ENCODE results near the gene RNF180.

Gene RNF180

DNA sequence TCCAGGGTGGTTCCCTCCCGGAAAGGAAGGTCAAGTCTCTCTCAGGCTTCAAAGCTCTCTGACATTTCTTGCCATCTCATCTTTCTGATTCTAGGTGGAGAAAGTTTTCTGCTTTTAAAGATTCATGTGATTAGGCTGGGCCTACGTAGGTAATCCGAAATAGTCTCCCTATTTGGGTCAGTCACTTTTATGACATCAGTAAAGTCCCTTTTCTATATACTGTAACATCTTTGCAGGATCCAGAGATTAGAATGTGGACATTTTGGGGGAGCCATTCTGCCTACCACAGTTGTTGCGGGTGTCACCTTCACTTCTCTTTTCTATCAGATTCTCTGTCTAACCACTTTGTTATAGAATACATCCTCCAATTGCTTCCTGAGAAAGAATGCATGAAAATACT is 1.9 kb upstream of the RNF180 start:
- H3K9me2 ChIP-seq (ENCODE audit: low read depth, low read length), result no peaks in the 10 kb centered on the region
- H3K4me1 ChIP-seq (ENCODE audit: insufficient read depth, low read length, severe bottlenecking), result peaks cover 6% of the 10 kb centered on the region
- no peak overlapping the region for H2AFZ ChIP-seq (ENCODE audit: low read length)
- no peaks in the 10 kb centered on the region for H3K36me3 ChIP-seq (ENCODE audit: insufficient read depth, low read length)
- TF ChIP-seq EZH2 (IDR thresholded peaks at IDR 0.05; ENCODE audit: borderline replicate concordance, low read length), result no peak
- TF ChIP-seq, protein P1, sequence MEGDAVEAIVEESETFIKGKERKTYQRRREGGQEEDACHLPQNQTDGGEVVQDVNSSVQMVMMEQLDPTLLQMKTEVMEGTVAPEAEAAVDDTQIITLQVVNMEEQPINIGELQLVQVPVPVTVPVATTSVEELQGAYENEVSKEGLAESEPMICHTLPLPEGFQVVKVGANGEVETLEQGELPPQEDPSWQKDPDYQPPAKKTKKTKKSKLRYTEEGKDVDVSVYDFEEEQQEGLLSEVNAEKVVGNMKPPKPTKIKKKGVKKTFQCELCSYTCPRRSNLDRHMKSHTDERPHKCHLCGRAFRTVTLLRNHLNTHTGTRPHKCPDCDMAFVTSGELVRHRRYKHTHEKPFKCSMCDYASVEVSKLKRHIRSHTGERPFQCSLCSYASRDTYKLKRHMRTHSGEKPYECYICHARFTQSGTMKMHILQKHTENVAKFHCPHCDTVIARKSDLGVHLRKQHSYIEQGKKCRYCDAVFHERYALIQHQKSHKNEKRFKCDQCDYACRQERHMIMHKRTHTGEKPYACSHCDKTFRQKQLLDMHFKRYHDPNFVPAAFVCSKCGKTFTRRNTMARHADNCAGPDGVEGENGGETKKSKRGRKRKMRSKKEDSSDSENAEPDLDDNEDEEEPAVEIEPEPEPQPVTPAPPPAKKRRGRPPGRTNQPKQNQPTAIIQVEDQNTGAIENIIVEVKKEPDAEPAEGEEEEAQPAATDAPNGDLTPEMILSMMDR (IDR thresholded peaks at IDR 0.05; ENCODE audit: low read length), result no peak
- no peak overlapping the region for H3K27ac ChIP-seq (ENCODE audit: low read depth, low read length, poor library complexity, severe bottlenecking)
- no peaks in the 10 kb centered on the region for H4K20me1 ChIP-seq (ENCODE audit: insufficient read depth, low read length)
- H3K9ac ChIP-seq (ENCODE audit: low read length), result no peak overlapping the region
- no peaks in the 10 kb centered on the region for H3K27me3 ChIP-seq (ENCODE audit: insufficient read depth, low read length)
- no peak overlapping the region for H3K4me2 ChIP-seq (ENCODE audit: low read length)
- no peak overlapping the region for H3K4me3 ChIP-seq (ENCODE audit: low read depth, low read length, poor library complexity, severe bottlenecking)
- no peaks in the 10 kb centered on the region for H3K79me2 ChIP-seq (ENCODE audit: insufficient read depth, low read length)
- no peaks in the 10 kb centered on the region for H3K9me3 ChIP-seq (ENCODE audit: low read length)
- H3F3A ChIP-seq (ENCODE audit: insufficient read depth, low read length), result no peaks in the 10 kb centered on the region

DNA sequence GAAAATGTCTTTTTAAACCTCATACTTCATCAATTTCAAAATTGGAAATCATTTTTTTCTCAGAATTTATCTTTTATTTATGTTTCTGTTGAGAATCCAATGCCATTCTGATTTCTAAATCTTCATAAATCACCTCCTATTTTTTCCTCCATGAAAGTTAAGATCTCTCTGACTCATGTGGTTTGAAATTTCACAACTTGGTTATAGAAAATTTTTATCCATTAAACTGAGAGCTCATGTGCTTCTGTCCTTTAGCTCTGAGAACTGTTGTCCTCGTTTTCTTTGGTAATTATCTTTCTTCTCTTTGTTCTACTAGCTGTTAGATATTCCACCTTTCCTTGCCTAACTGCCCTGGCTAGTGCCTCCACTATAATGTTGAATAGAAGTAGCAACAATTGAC is 1.5 kb upstream of the RNF180 start:
- Histone ChIP-seq H3K27ac (ENCODE audit: low read depth, low read length, poor library complexity, severe bottlenecking) (no peak overlapping the region), H3F3A (ENCODE audit: insufficient read depth, low read length) (no peaks in the 10 kb centered on the region), H3K4me1 (ENCODE audit: insufficient read depth, low read length, severe bottlenecking) (peaks cover 6% of the 10 kb centered on the region), H3K27me3 (ENCODE audit: insufficient read depth, low read length) (no peaks in the 10 kb centered on the region), H3K36me3 (ENCODE audit: insufficient read depth, low read length) (no peaks in the 10 kb centered on the region), H2AFZ (ENCODE audit: low read length) (no peak overlapping the region), H3K79me2 (ENCODE audit: insufficient read depth, low read length) (no peaks in the 10 kb centered on the region), H3K9me3 (ENCODE audit: low read length) (no peaks in the 10 kb centered on the region), H3K4me2 (ENCODE audit: low read length) (no peak overlapping the region), H4K20me1 (ENCODE audit: insufficient read depth, low read length) (no peaks in the 10 kb centered on the region), H3K4me3 (ENCODE audit: low read depth, low read length, poor library complexity, severe bottlenecking) (no peak overlapping the region), H3K9me2 (ENCODE audit: low read depth, low read length) (no peaks in the 10 kb centered on the region), H3K9ac (ENCODE audit: low read length) (no peak overlapping the region)
- TF ChIP-seq, protein P1 (IDR thresholded peaks at IDR 0.05; ENCODE audit: low read length), result no peak
- TF ChIP-seq EZH2 (IDR thresholded peaks at IDR 0.05; ENCODE audit: borderline replicate concordance, low read length), result no peak

DNA sequence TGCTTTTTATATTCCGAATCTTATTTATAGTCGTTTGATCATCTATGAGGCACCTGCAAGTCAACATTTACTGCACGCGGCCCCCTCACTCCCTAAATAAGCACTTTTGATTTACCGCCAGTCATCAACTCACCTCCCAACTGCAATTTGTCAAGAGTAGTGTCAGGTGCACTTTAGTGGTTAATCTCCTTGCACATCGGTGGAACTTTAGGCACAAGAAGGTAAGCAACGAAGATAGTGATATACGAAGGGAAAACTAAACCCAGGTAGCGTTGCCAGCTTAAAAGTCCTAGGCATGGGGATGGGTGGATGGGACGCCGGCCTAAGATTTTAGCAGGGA is 513 bp upstream of the RNF180 start:
- H3K9ac ChIP-seq (ENCODE audit: low read length), result no peak overlapping the region
- no peak overlapping the region for H3K4me3 ChIP-seq (ENCODE audit: low read depth, low read length, poor library complexity, severe bottlenecking)
- H3K9me2 ChIP-seq (ENCODE audit: low read depth, low read length), result no peaks in the 10 kb centered on the region
- H3K27me3 ChIP-seq (ENCODE audit: insufficient read depth, low read length), result no peaks in the 10 kb centered on the region
- peaks cover 6% of the 10 kb centered on the region for H3K4me1 ChIP-seq (ENCODE audit: insufficient read depth, low read length, severe bottlenecking)
- H2AFZ ChIP-seq (ENCODE audit: low read length), result no peak overlapping the region
- no peaks in the 10 kb centered on the region for H3K9me3 ChIP-seq (ENCODE audit: low read length)
- no peak overlapping the region for H3K27ac ChIP-seq (ENCODE audit: low read depth, low read length, poor library complexity, severe bottlenecking)
- TF ChIP-seq, protein P1 (IDR thresholded peaks at IDR 0.05; ENCODE audit: low read length), result no peak
- TF ChIP-seq EZH2 (IDR thresholded peaks at IDR 0.05; ENCODE audit: borderline replicate concordance, low read length), result no peak
- no peaks in the 10 kb centered on the region for H4K20me1 ChIP-seq (ENCODE audit: insufficient read depth, low read length)
- H3F3A ChIP-seq (ENCODE audit: insufficient read depth, low read length), result no peaks in the 10 kb centered on the region
- no peaks in the 10 kb centered on the region for H3K79me2 ChIP-seq (ENCODE audit: insufficient read depth, low read length)
- H3K4me2 ChIP-seq (ENCODE audit: low read length), result no peak overlapping the region
- H3K36me3 ChIP-seq (ENCODE audit: insufficient read depth, low read length), result no peaks in the 10 kb centered on the region
